K562 (cell line): ENCODE data around the gene CTBS. TPM values are rescaled to one million over a fixed set of nuclear protein-coding genes. Genes with fewer than 3 reads are reported as not detected.

Experiments used
- ATAC-seq: fragments of 200-7000 bp; cut with Tn5 transposase; 3 replicates; pipeline ENCODE4 v1.9.1; 2020; ENCODE audit warnings: moderate library complexity
- BruUV-seq: library from RNA; stranded (reverse); fragments of 400-500 nt; replicated peaks from 2 replicates; lab custom pipeline; 2021; lab: Mats Ljungman, UMichigan
- CTCF ChIA-PET: fragments of 300-600 bp; formaldehyde crosslinking; extraction: SDS; loops from one replicate; lab custom pipeline; 2021; ENCODE audit warnings: low intra/inter-chr PET ratio; lab: Yijun Ruan, JAX
- POLR2A ChIA-PET: fragments of 300-600, 350-650 bp; sonication (Branson Sonifier 250); formaldehyde crosslinking; extraction: SDS; loops from one replicate; lab custom pipeline; 2021; ENCODE audit warnings: antibody characterized with exemption, inconsistent platforms; lab: Yijun Ruan, JAX
- DNase-seq, 4 experiments: peaks; one replicate each; pipeline versions ENCODE4 v3.0.0 to v3.0.0-alpha.2; 2011 to 2018; ENCODE audit warnings: low spot score in 3 of 4, mixed read lengths in 3 of 4; ENCODE audit errors: extremely low read depth in 1 of 4
- FAIRE-seq: peaks from 2 replicates; lab custom pipeline; 2011; peaks lifted over from hg19 to GRCh38; lab: Jason Lieb, UNC
- H2AFZ ChIP-seq: 2 replicates; pipeline ENCODE4 v1.6.0; 2011; ENCODE audit warnings: low read depth, low read length, control low read depth, inconsistent platforms
- H3K27ac ChIP-seq: fragments of 200-600 bp; 3 replicates; pipeline ENCODE4 v1.8.0; 2011; ENCODE audit warnings: low read depth, mild to moderate bottlenecking, control low read depth, inconsistent platforms, low read length, moderate library complexity, mixed read lengths; ENCODE audit errors: extremely low read depth
- H3K27me3 ChIP-seq, 2 experiments: fragments of 300-600 bp in 1 of 2; 2 replicates in 1 of 2; 3 replicates in 1 of 2; pipeline versions ENCODE4 v1.6.0 to v1.8.0; 2011; ENCODE audit warnings: inconsistent platforms in 2 of 2, low read length in 2 of 2, mild to moderate bottlenecking in 1 of 2, mixed read lengths in 1 of 2, moderate library complexity in 1 of 2; ENCODE audit not compliant: control insufficient read depth in 2 of 2, insufficient read depth in 2 of 2
- H3K36me3 ChIP-seq: fragments of 300-600 bp; 3 replicates; pipeline ENCODE4 v1.8.0; 2011; ENCODE audit warnings: mild to moderate bottlenecking, low read length, inconsistent platforms; ENCODE audit not compliant: control insufficient read depth, insufficient read depth
- H3K4me1 ChIP-seq, 2 experiments: fragments of 200-600 bp in 1 of 2; replicated peaks in 1 of 2; 2 replicates in 1 of 2; 3 replicates in 1 of 2; pipeline versions ENCODE4 v1.5.1 to v1.8.0; 2011; ENCODE audit warnings: inconsistent platforms in 2 of 2, low read length in 2 of 2, mild to moderate bottlenecking in 1 of 2, mixed read lengths in 1 of 2, moderate library complexity in 1 of 2; ENCODE audit not compliant: control insufficient read depth in 2 of 2, insufficient read depth in 2 of 2
- H3K4me2 ChIP-seq: 2 replicates; pipeline ENCODE4 v1.6.1; 2011; ENCODE audit warnings: low read length, control low read depth, inconsistent platforms, mixed read lengths; ENCODE audit not compliant: insufficient read depth
- H3K4me3 ChIP-seq: fragments of 200-600 bp; sonication (generic), shearing (Covaris generic); 2 replicates; pipeline ENCODE4 v1.5.1; 2016; ENCODE audit warnings: control low read depth, inconsistent platforms
- H3K79me2 ChIP-seq: fragments of 200-600 bp; 3 replicates; pipeline ENCODE4 v1.8.0; 2011; ENCODE audit warnings: low read length, inconsistent platforms; ENCODE audit not compliant: control insufficient read depth, insufficient read depth
- H3K9ac ChIP-seq, 2 experiments: 2 replicates each; pipeline versions ENCODE4 v1.6.0 to v1.6.1; 2011; ENCODE audit warnings: low read depth in 2 of 2, low read length in 2 of 2, control low read depth in 1 of 2, inconsistent platforms in 1 of 2, mild to moderate bottlenecking in 1 of 2, mixed read lengths in 1 of 2; ENCODE audit not compliant: insufficient read depth in 1 of 2
- H3K9me1 ChIP-seq: one replicate; pipeline ENCODE4 v1.6.0; 2011; ENCODE audit warnings: inconsistent platforms, mild to moderate bottlenecking, low read length, moderate library complexity; ENCODE audit not compliant: control insufficient read depth, insufficient read depth
- H3K9me3 ChIP-seq: replicated peaks from 2 replicates; pipeline ENCODE4 v1.5.1; 2011; ENCODE audit warnings: low read depth, low read length, inconsistent platforms; ENCODE audit not compliant: control insufficient read depth, insufficient read depth
- H4K20me1 ChIP-seq: replicated peaks from 2 replicates; pipeline ENCODE4 v1.6.1; 2011; ENCODE audit warnings: low read length, inconsistent platforms, mixed read lengths; ENCODE audit not compliant: control insufficient read depth, insufficient read depth
- CBX1 ChIP-seq: sonication (generic); IDR thresholded peaks from 2 replicates; pipeline ENCODE4 v1.6.1; 2016; ENCODE audit warnings: antibody characterized with exemption, low read depth, mild to moderate bottlenecking
- CBX5 ChIP-seq: IDR thresholded peaks from 2 replicates; pipeline ENCODE4 v1.6.1; 2014; ENCODE audit warnings: low read depth, borderline replicate concordance
- CTBP1 ChIP-seq: fragments of 450-650 bp; IDR thresholded peaks from 2 replicates; pipeline ENCODE4 v1.6.1; 2016; ENCODE audit warnings: borderline replicate concordance
- FIP1L1 ChIP-seq: fragments of 200-400 bp; formaldehyde crosslinking; IDR thresholded peaks from 2 replicates; pipeline ENCODE4 v1.6.1; 2018; ENCODE audit warnings: mild to moderate bottlenecking, low read depth, low read length; ENCODE audit not compliant: poor library complexity, severe bottlenecking
- GATA2 ChIP-seq: sonication (generic); formaldehyde crosslinking; IDR thresholded peaks from 2 replicates; pipeline ENCODE4 v1.4.0; 2020; ENCODE audit warnings: mild to moderate bottlenecking, missing genetic modification reagents
- NUFIP1 ChIP-seq: fragments of 450-650 bp; IDR thresholded peaks from 2 replicates; pipeline ENCODE4 v1.6.1; 2018; ENCODE audit not compliant: partially characterized antibody
- SNIP1 ChIP-seq: fragments of 450-650 bp; IDR thresholded peaks from 2 replicates; pipeline ENCODE4 v1.7.1; 2017; ENCODE audit warnings: low read depth, mild to moderate bottlenecking
- TRIM28 ChIP-seq: fragments of 450-650 bp; IDR thresholded peaks from 2 replicates; pipeline ENCODE4 v1.6.1; 2017
- XRCC3 ChIP-seq: fragments of 450-650 bp; IDR thresholded peaks from 2 replicates; pipeline ENCODE4 v1.6.1; 2017; ENCODE audit warnings: mild to moderate bottlenecking, moderate library complexity
- ZFPM2 ChIP-seq: fragments of 250-450 bp; sonication (Bioruptor Pico); IDR thresholded peaks from 2 replicates; pipeline ENCODE4 v1.5.1; 2022; ENCODE audit warnings: mild to moderate bottlenecking
- ZNF124 ChIP-seq: sonication (generic); formaldehyde crosslinking; IDR thresholded peaks from 2 replicates; pipeline ENCODE4 v1.8.1; 2022; ENCODE audit warnings: missing genetic modification reagents
- WGBS: fragments of 100-300 bp; shearing (Covaris generic); methylation state at CpG from one replicate; pipeline ENCODE4 v1.1.6; 2016; ENCODE audit warnings: low coverage, mixed read lengths; ENCODE audit not compliant: insufficient coverage; ENCODE audit errors: missing lambda C conversion rate; 5-methylcytosine and 5-hydroxymethylcytosine counted together
- in situ Hi-C: fragments of 300-500 bp; cut with MboI; formaldehyde crosslinking; loops from 4 replicates; pipeline ENCODE4 v1.15.0; 2018; ENCODE audit warnings: inconsistent platforms, mixed read lengths
- intact Hi-C: fragments of 100-400 bp; cut with micrococcal nuclease; formaldehyde crosslinking; loops from 2 replicates; pipeline ENCODE4 v1.14.2; 2022
- polyA plus RNA-seq, 8 experiments: library from polyadenylated mRNA; depleted of rRNA in 4 of 8; stranded (reverse) in 5 of 8; unstranded in 3 of 8; fragments of >200 nt; fragmentation: Nextera tagmentation in 2 of 8; fragmentation: Illumina TruSeq in 1 of 8; extraction: Ambion mirVana in 2 of 8; extraction: Trizol in 1 of 8; gene quantifications; 2 replicates each; pipeline versions ENCODE4 v1.2.1 to v1.2.3, GENCODE V29; 2011 to 2014; ENCODE audit warnings: inconsistent platforms in 1 of 8, missing spikeins in 1 of 8
- total RNA-seq, 7 experiments: library from RNA; depleted of rRNA in 6 of 7; stranded (reverse); fragments of >200 nt in 6 of 7; fragmentation: Illumina TruSeq in 2 of 7; extraction: Trizol in 2 of 7; gene quantifications; 2 replicates each; pipeline versions ENCODE4 v1.2.1 to v1.2.3, GENCODE V29; 2011 to 2021; ENCODE audit warnings: low replicate concordance in 1 of 7
- TF ChIP-seq, protein P1 (sequence below): fragments of 150-350 bp; conservative IDR thresholded peaks from 2 replicates; pipeline ENCODE4 v1.6.1; 2014; ENCODE audit warnings: low read length
- TF ChIP-seq, protein P2 (sequence below): fragments of 450-650 bp; IDR thresholded peaks from 2 replicates; pipeline ENCODE4 v1.6.1; 2018; ENCODE audit warnings: mild to moderate bottlenecking, low read depth; ENCODE audit not compliant: partially characterized antibody
- TF ChIP-seq, protein P3 (sequence below), 3 experiments: IDR thresholded peaks in 2 of 3; conservative IDR thresholded peaks in 1 of 3; 2 replicates each; pipeline ENCODE4 v1.5.1; 2011 to 2012; ENCODE audit warnings: low read length in 3 of 3, mild to moderate bottlenecking in 3 of 3, control low read depth in 2 of 3, improper control_type of control experiment in 1 of 3, inconsistent platforms in 1 of 3, low read depth in 1 of 3, mixed read lengths in 1 of 3, moderate library complexity in 1 of 3; ENCODE audit not compliant: insufficient read depth in 2 of 3
- TF ChIP-seq, protein P4 (sequence below): fragments of 250-450 bp; sonication (Bioruptor Pico); IDR thresholded peaks from 2 replicates; pipeline ENCODE4 v1.5.0; 2021
- TF ChIP-seq, protein P5 (sequence below): sonication (generic); formaldehyde crosslinking; IDR thresholded peaks from 2 replicates; pipeline ENCODE4 v1.8.1; 2023; ENCODE audit warnings: mild to moderate bottlenecking, missing genetic modification reagents

CTBS gene
- total and polyA plus RNA-seq, 9 of the 15 experiments (the other 6 are each of a cell fraction or from before 2014, with no cell fraction given): 3.0 to 19.8 (median 9.9) TPM

DNA sequence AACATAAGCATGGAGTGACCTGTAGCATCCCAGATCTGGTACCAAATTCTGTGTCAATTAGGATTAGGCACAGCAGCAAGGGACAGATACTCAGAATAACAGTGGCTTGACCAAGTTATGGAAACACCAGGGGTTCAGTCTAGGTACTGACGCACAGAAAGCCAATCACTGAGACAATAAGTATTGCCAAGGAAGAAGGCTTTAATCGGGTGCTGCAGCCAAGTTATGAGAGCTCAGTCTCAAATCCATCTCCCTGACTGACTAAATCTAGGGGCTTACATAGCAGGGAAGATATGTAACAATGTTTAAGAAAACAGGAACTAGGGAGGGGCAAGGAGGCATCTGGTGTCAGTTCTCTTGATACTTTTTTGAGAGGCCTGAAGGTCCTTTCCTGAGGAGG is 39.6 kb upstream of the CTBS start:
- no peak overlapping the region for H3K4me2 ChIP-seq
- intact Hi-C loops: no loop called here
- CTCF ChIA-PET: no interaction called here
- TF ChIP-seq, protein P1, sequence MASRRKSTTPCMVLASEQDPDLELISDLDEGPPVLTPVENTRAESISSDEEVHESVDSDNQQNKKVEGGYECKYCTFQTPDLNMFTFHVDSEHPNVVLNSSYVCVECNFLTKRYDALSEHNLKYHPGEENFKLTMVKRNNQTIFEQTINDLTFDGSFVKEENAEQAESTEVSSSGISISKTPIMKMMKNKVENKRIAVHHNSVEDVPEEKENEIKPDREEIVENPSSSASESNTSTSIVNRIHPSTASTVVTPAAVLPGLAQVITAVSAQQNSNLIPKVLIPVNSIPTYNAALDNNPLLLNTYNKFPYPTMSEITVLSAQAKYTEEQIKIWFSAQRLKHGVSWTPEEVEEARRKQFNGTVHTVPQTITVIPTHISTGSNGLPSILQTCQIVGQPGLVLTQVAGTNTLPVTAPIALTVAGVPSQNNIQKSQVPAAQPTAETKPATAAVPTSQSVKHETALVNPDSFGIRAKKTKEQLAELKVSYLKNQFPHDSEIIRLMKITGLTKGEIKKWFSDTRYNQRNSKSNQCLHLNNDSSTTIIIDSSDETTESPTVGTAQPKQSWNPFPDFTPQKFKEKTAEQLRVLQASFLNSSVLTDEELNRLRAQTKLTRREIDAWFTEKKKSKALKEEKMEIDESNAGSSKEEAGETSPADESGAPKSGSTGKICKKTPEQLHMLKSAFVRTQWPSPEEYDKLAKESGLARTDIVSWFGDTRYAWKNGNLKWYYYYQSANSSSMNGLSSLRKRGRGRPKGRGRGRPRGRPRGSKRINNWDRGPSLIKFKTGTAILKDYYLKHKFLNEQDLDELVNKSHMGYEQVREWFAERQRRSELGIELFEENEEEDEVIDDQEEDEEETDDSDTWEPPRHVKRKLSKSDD: no peak
- TF ChIP-seq TRIM28 (peak; percentile 90), NUFIP1 (no peak), GATA2 (CRISPR knock-in tag) (no peak), CTBP1 (no peak), CBX5 (peak; percentile 96), XRCC3 (0 out of 2 replicates have a peak, but pooled peaks have one; percentile 27), SNIP1 (no peak), ZNF124 (CRISPR knock-in tag) (peak; percentile 100), FIP1L1 (no peak), ZFPM2 (CRISPR knock-in tag) (no peak), CBX1 (peak; percentile 77; the same call in 1 of the 2 replicates)
- TF ChIP-seq, protein P2, sequence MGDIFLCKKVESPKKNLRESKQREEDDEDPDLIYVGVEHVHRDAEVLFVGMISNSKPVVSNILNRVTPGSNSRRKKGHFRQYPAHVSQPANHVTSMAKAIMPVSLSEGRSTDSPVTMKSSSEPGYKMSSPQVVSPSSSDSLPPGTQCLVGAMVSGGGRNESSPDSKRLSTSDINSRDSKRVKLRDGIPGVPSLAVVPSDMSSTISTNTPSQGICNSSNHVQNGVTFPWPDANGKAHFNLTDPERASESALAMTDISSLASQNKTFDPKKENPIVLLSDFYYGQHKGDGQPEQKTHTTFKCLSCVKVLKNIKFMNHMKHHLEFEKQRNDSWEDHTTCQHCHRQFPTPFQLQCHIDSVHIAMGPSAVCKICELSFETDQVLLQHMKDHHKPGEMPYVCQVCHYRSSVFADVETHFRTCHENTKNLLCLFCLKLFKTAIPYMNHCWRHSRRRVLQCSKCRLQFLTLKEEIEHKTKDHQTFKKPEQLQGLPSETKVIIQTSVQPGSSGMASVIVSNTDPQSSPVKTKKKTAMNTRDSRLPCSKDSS: peak; percentile 32
- TF ChIP-seq, protein P3, sequence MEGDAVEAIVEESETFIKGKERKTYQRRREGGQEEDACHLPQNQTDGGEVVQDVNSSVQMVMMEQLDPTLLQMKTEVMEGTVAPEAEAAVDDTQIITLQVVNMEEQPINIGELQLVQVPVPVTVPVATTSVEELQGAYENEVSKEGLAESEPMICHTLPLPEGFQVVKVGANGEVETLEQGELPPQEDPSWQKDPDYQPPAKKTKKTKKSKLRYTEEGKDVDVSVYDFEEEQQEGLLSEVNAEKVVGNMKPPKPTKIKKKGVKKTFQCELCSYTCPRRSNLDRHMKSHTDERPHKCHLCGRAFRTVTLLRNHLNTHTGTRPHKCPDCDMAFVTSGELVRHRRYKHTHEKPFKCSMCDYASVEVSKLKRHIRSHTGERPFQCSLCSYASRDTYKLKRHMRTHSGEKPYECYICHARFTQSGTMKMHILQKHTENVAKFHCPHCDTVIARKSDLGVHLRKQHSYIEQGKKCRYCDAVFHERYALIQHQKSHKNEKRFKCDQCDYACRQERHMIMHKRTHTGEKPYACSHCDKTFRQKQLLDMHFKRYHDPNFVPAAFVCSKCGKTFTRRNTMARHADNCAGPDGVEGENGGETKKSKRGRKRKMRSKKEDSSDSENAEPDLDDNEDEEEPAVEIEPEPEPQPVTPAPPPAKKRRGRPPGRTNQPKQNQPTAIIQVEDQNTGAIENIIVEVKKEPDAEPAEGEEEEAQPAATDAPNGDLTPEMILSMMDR (IDR thresholded peaks at IDR 0.05 in 2 of 3, conservative IDR thresholded peaks at IDR 0.05 in 1 of 3; ENCODE audit: insufficient read depth in 2 of 3, low read depth in 1 of 3, low read length in 3 of 3): no peak
- TF ChIP-seq, protein P4, sequence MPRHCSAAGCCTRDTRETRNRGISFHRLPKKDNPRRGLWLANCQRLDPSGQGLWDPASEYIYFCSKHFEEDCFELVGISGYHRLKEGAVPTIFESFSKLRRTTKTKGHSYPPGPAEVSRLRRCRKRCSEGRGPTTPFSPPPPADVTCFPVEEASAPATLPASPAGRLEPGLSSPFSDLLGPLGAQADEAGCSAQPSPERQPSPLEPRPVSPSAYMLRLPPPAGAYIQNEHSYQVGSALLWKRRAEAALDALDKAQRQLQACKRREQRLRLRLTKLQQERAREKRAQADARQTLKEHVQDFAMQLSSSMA (CRISPR knock-in tag): no peak
- TF ChIP-seq, protein P5, sequence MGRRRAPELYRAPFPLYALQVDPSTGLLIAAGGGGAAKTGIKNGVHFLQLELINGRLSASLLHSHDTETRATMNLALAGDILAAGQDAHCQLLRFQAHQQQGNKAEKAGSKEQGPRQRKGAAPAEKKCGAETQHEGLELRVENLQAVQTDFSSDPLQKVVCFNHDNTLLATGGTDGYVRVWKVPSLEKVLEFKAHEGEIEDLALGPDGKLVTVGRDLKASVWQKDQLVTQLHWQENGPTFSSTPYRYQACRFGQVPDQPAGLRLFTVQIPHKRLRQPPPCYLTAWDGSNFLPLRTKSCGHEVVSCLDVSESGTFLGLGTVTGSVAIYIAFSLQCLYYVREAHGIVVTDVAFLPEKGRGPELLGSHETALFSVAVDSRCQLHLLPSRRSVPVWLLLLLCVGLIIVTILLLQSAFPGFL: no peak

More for the DNA sequence above, 39.6 kb upstream of the CTBS start:
- H3K9ac ChIP-seq: no peak overlapping the region
- no peaks in the 10 kb centered on the region for H3K36me3 ChIP-seq
- BruUV-seq: no TSS peak
- ATAC-seq: no peak
- in situ Hi-C loops: loop anchor here (10.0 to 25.0 kb wide), 2 partner anchors 319 to 702 kb away; no protein-coding TSS in a partner anchor
- POLR2A ChIA-PET: interaction anchor here (1.3 kb wide), 1 partner anchor 109 kb away, joined by 4 read pairs; no protein-coding TSS in a partner anchor
- no peaks in the 10 kb centered on the region for H3K79me2 ChIP-seq
- no peak overlapping the region for H2AFZ ChIP-seq
- peaks cover 20% of the 10 kb centered on the region for H3K9me3 ChIP-seq
- no peak overlapping the region for H3K27ac ChIP-seq
- H3K4me3 ChIP-seq: no peak overlapping the region
- no peak for DNase-seq
- 42% methylated on average over 2 of the region's 2 CpGs for WGBS
- no peak for FAIRE-seq
- no peaks in the 10 kb centered on the region for H3K4me1 ChIP-seq
- H3K27me3 ChIP-seq: no peaks in the 10 kb centered on the region
- H4K20me1 ChIP-seq: no peaks in the 10 kb centered on the region
- no peaks in the 10 kb centered on the region for H3K9me1 ChIP-seq
